ENCODE results near the gene ADCY7.

DNA sequence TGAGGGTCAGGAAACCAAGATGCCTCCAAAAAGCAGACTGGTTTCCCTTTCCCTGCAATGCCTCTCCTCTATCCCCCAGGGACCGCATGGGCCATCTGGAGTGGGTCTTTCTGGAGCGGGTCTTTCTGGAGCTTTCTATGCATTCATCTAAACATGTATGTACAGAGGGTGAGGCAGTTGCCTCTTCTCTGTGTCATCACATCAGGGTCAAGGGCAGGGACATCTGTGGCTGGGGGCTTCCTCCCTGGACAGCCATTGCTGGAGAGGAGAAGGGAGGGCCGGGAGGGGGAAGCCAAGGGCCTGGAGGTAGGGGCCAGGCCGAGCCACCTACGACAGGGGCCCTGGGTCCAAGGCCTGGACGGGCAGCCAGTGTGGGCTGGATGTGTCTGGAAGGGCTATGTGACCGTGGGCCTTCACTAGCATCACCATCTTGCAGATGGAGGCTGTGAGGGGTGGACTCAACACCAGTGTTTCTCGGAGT lies 840 bp downstream of the ADCY7 start:
- TF ChIP-seq, protein P1, sequence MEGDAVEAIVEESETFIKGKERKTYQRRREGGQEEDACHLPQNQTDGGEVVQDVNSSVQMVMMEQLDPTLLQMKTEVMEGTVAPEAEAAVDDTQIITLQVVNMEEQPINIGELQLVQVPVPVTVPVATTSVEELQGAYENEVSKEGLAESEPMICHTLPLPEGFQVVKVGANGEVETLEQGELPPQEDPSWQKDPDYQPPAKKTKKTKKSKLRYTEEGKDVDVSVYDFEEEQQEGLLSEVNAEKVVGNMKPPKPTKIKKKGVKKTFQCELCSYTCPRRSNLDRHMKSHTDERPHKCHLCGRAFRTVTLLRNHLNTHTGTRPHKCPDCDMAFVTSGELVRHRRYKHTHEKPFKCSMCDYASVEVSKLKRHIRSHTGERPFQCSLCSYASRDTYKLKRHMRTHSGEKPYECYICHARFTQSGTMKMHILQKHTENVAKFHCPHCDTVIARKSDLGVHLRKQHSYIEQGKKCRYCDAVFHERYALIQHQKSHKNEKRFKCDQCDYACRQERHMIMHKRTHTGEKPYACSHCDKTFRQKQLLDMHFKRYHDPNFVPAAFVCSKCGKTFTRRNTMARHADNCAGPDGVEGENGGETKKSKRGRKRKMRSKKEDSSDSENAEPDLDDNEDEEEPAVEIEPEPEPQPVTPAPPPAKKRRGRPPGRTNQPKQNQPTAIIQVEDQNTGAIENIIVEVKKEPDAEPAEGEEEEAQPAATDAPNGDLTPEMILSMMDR (IDR thresholded peaks at IDR 0.05; ENCODE audit: insufficient read depth, low read length), result no peak
- TF ChIP-seq SPI1 (IDR thresholded peaks at IDR 0.05; ENCODE audit: borderline replicate concordance, low read depth) (no peak), POLR2AphosphoS5 (IDR thresholded peaks at IDR 0.05; ENCODE audit: low read depth) (no peak), GABPA (IDR thresholded peaks at IDR 0.05; ENCODE audit: low read depth) (no peak)
- TF ChIP-seq, protein P2, sequence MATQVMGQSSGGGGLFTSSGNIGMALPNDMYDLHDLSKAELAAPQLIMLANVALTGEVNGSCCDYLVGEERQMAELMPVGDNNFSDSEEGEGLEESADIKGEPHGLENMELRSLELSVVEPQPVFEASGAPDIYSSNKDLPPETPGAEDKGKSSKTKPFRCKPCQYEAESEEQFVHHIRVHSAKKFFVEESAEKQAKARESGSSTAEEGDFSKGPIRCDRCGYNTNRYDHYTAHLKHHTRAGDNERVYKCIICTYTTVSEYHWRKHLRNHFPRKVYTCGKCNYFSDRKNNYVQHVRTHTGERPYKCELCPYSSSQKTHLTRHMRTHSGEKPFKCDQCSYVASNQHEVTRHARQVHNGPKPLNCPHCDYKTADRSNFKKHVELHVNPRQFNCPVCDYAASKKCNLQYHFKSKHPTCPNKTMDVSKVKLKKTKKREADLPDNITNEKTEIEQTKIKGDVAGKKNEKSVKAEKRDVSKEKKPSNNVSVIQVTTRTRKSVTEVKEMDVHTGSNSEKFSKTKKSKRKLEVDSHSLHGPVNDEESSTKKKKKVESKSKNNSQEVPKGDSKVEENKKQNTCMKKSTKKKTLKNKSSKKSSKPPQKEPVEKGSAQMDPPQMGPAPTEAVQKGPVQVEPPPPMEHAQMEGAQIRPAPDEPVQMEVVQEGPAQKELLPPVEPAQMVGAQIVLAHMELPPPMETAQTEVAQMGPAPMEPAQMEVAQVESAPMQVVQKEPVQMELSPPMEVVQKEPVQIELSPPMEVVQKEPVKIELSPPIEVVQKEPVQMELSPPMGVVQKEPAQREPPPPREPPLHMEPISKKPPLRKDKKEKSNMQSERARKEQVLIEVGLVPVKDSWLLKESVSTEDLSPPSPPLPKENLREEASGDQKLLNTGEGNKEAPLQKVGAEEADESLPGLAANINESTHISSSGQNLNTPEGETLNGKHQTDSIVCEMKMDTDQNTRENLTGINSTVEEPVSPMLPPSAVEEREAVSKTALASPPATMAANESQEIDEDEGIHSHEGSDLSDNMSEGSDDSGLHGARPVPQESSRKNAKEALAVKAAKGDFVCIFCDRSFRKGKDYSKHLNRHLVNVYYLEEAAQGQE (IDR thresholded peaks at IDR 0.05; ENCODE audit: insufficient replicate concordance, low read depth), result no peak
